Small intestine (tissue), 7 donors: ENCODE measurements around the gene COL25A1. TPM values are rescaled to one million over a fixed set of nuclear protein-coding genes. Genes with fewer than 3 reads are reported as not detected.
"Not testable (repeated sequence)": the region's sequence is repeated elsewhere in the genome, so short reads cannot be mapped to it uniquely, and the experiment has no call there.

Experiments used
- DNase-seq, 2 donors: peaks; one replicate each; pipeline versions ENCODE4 v3.0.0 to v3.0.0-alpha.2; 2013
- FAIRE-seq: peaks from 2 replicates; lab custom pipeline; 2012; peaks lifted over from hg19 to GRCh38; lab: Jason Lieb, UNC
- H3K27ac ChIP-seq, 3 donors: one replicate each; pipeline ENCODE4 v1.5.1; 2013; ENCODE audit warnings: low read length in 2 of 3, mild to moderate bottlenecking in 2 of 3, control low read depth in 1 of 3, inconsistent platforms in 1 of 3, low read depth in 1 of 3, moderate library complexity in 1 of 3
- H3K27me3 ChIP-seq, 3 donors: one replicate each; pipeline ENCODE4 v1.6.1; 2013; ENCODE audit warnings: low read length in 3 of 3, inconsistent platforms in 1 of 3; ENCODE audit not compliant: control insufficient read depth in 3 of 3, insufficient read depth in 3 of 3
- H3K36me3 ChIP-seq, 3 donors: one replicate each; pipeline ENCODE4 v1.6.1; 2013; ENCODE audit warnings: low read length in 3 of 3, inconsistent platforms in 1 of 3, low read depth in 1 of 3, mild to moderate bottlenecking in 1 of 3, moderate library complexity in 1 of 3; ENCODE audit not compliant: control insufficient read depth in 3 of 3, insufficient read depth in 2 of 3
- H3K4me1 ChIP-seq, 3 donors: one replicate each; pipeline ENCODE4 v1.6.1; 2013; ENCODE audit warnings: low read length in 2 of 3, inconsistent platforms in 1 of 3, low read depth in 1 of 3, mild to moderate bottlenecking in 1 of 3, moderate library complexity in 1 of 3; ENCODE audit not compliant: control insufficient read depth in 3 of 3, insufficient read depth in 2 of 3
- H3K4me3 ChIP-seq, 3 donors: one replicate each; pipeline ENCODE4 v1.5.1; 2013; ENCODE audit warnings: low read length in 3 of 3, control low read depth in 1 of 3, inconsistent platforms in 1 of 3, low read depth in 1 of 3, mild to moderate bottlenecking in 1 of 3, moderate library complexity in 1 of 3
- H3K9me3 ChIP-seq, 2 donors: one replicate each; pipeline ENCODE4 v1.6.1; 2013; ENCODE audit warnings: low read depth in 1 of 2, low read length in 1 of 2; ENCODE audit not compliant: control insufficient read depth in 2 of 2, insufficient read depth in 1 of 2
- WGBS, 3 donors: extraction: QIAGEN DNeasy Blood & Tissue Kit; methylation state at CpG; one replicate each; pipeline ENCODE4 v1.1.7; 2013; 5-methylcytosine and 5-hydroxymethylcytosine counted together
- polyA plus RNA-seq, 4 donors: library from polyadenylated mRNA; stranded (reverse) in 3 of 4; unstranded in 1 of 4; fragments of 200-250 nt in 3 of 4; fragments of 120-200 nt in 1 of 4; gene quantifications; one replicate each; pipeline versions ENCODE4 v1.2.1 to v1.2.3, GENCODE V29; 2013
- donor health status: healthy with polysubstance abuse.
- donor health status: control.
- donor health status: control.
- donor health status: Bipolar disorder and iron deficiency.
- donor health status: healthy.

COL25A1 gene
- polyA plus RNA-seq, 4 donors, result 0.24 to 6.2 (median 2.5) TPM

- H3K27ac ChIP-seq, result no peak overlapping the region
- peaks cover 0 to 1% (median 0%) of the 10 kb centered on the region in 3 donors for H3K27me3 ChIP-seq
- no peaks in the 10 kb centered on the region for H3K36me3 ChIP-seq
- no peaks in the 10 kb centered on the region for H3K9me3 ChIP-seq
- no peak overlapping the region for H3K4me3 ChIP-seq
- WGBS, 3 donors, result 88 to 94% (median 89%) methylated on average over 7 of the region's 7 CpGs
- FAIRE-seq (no peak), DNase-seq (no peak)
- no peaks in the 10 kb centered on the region for H3K4me1 ChIP-seq
Measured at GRCh38 chr4:108941904-108942430, 360.5 kb downstream of the COL25A1 start.

GRCh38 chr4:108940634-108941033 is 361.8 kb downstream of the COL25A1 start:
- Histone ChIP-seq H3K4me3 (no peak overlapping the region), H3K36me3 (no peaks in the 10 kb centered on the region), H3K27me3 (peaks cover 0 to 1% (median 0%) of the 10 kb centered on the region in 3 donors), H3K27ac (no peak overlapping the region), H3K4me1 (no peaks in the 10 kb centered on the region), H3K9me3 (no peaks in the 10 kb centered on the region)
- no peak for DNase-seq
- 68 to 84% (median 81%) methylated on average over 1 of the region's 1 CpG for WGBS, 3 donors
- no peak for FAIRE-seq

- FAIRE-seq (no peak), DNase-seq (no peak)
- H3K27me3 ChIP-seq, result peaks cover 0 to 1% (median 0%) of the 10 kb centered on the region in 3 donors
- 82 to 90% (median 83%) methylated on average over 5 of the region's 5 CpGs for WGBS, 3 donors
- no peaks in the 10 kb centered on the region for H3K36me3 ChIP-seq
- H3K27ac ChIP-seq, result no peak overlapping the region
- no peak overlapping the region for H3K4me3 ChIP-seq
- no peaks in the 10 kb centered on the region for H3K4me1 ChIP-seq
- H3K9me3 ChIP-seq, result no peaks in the 10 kb centered on the region
Measured at GRCh38 chr4:108940149-108940548, 362.3 kb downstream of the COL25A1 start.

GRCh38 chr4:108937066-108937465 is 365.4 kb downstream of the COL25A1 start:
- Histone ChIP-seq H3K27me3 (peaks cover 0 to 1% (median 0%) of the 10 kb centered on the region in 3 donors), H3K4me1 (no peaks in the 10 kb centered on the region), H3K4me3 (no peak overlapping the region), H3K9me3 (no peaks in the 10 kb centered on the region), H3K36me3 (no peaks in the 10 kb centered on the region), H3K27ac (no peak overlapping the region)
- WGBS, 3 donors, result 64 to 76% (median 65%) methylated on average over 5 of the region's 5 CpGs
- no peak for FAIRE-seq
- no peak for DNase-seq

- not testable (repeated sequence) for H3K4me1 ChIP-seq, H3K4me3 ChIP-seq, DNase-seq, H3K27me3 ChIP-seq, FAIRE-seq, H3K9me3 ChIP-seq, H3K27ac ChIP-seq, H3K36me3 ChIP-seq
- 90 to 97% (median 91%) methylated on average over 5 of the region's 5 CpGs for WGBS, 3 donors
Measured at GRCh38 chr4:108933925-108934324, 368.5 kb downstream of the COL25A1 start.

GRCh38 chr4:108933046-108933445 is 369.4 kb downstream of the COL25A1 start:
- WGBS, 3 donors, result 54 to 66% (median 56%) methylated on average over 3 of the region's 3 CpGs
- DNase-seq, result no peak
- Histone ChIP-seq H3K4me3 (no peak overlapping the region), H3K9me3 (no peaks in the 10 kb centered on the region), H3K27ac (no peak overlapping the region), H3K4me1 (peaks cover 0 to 2% (median 0%) of the 10 kb centered on the region in 3 donors), H3K27me3 (no peaks in the 10 kb centered on the region), H3K36me3 (no peaks in the 10 kb centered on the region)
- no peak for FAIRE-seq

GRCh38 chr4:108931926-108932325 is 370.5 kb downstream of the COL25A1 start:
- 96 to 100% (median 98%) methylated on average over 1 of the region's 1 CpG for WGBS, 3 donors
- no peak overlapping the region for H3K4me3 ChIP-seq
- H3K27ac ChIP-seq, result no peak overlapping the region
- FAIRE-seq, result no peak
- H3K27me3 ChIP-seq, result no peaks in the 10 kb centered on the region
- no peak for DNase-seq
- peaks cover 0 to 2% (median 0%) of the 10 kb centered on the region in 3 donors for H3K4me1 ChIP-seq
- H3K36me3 ChIP-seq, result no peaks in the 10 kb centered on the region
- H3K9me3 ChIP-seq, result no peaks in the 10 kb centered on the region

- no peak overlapping the region for H3K4me3 ChIP-seq
- H3K27me3 ChIP-seq, result no peaks in the 10 kb centered on the region
- no peak overlapping the region for H3K27ac ChIP-seq
- FAIRE-seq, result no peak
- peaks cover 0 to 2% (median 0%) of the 10 kb centered on the region in 3 donors for H3K4me1 ChIP-seq
- no peaks in the 10 kb centered on the region for H3K9me3 ChIP-seq
- H3K36me3 ChIP-seq, result no peaks in the 10 kb centered on the region
- DNase-seq, result no peak
Measured at GRCh38 chr4:108930186-108930585, 372.3 kb downstream of the COL25A1 start.

GRCh38 chr4:108926781-108927180 is 375.7 kb downstream of the COL25A1 start:
- no peak for DNase-seq
- FAIRE-seq, result no peak
- 78 to 94% (median 86%) methylated on average over 3 of the region's 3 CpGs for WGBS, 3 donors

More at GRCh38 chr4:108926781-108927180, 375.7 kb downstream of the COL25A1 start:
- Histone ChIP-seq H3K27me3 (no peaks in the 10 kb centered on the region), H3K4me1 (peaks cover 0 to 2% (median 0%) of the 10 kb centered on the region in 3 donors), H3K9me3 (no peaks in the 10 kb centered on the region), H3K27ac (no peak overlapping the region), H3K36me3 (no peaks in the 10 kb centered on the region), H3K4me3 (no peak overlapping the region)
